ENCODE measurements around the gene ZBED4. TPM values are rescaled to one million over a fixed set of nuclear protein-coding genes. Genes with fewer than 3 reads are reported as not detected.

ZBED4 gene
- total and polyA plus RNA-seq, 12 donors = 2.1 to 8.6 (median 5.6) TPM

DNA sequence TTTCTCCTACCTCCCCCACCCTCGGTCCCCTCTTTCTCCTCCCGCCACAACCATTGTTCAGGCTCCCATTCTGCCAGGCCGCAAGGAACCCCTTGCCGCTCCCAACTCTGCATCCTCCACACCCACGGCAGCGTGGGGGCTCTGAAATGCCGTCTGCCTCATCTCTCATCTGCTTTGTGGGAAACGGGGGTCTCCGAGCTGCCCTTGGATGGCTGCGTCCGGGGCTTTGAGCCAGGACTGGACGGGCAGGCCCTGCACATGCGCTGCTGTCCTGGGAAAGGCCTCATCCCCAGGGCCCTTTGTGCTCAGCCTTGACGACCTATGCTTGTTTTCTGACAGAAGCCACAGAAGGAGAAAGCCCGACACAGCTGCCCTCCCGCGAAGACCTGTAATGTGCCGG, 73.3 kb downstream of the ZBED4 start:
- H3K4me3 ChIP-seq = no peak overlapping the region
- TF ChIP-seq CTCF (IDR thresholded peaks at IDR 0.05) (no peak), POLR2A (IDR thresholded peaks at IDR 0.05) (no peak)
- H3K36me3 ChIP-seq (replicated peaks in 1 of 2) = peaks cover 0 to 7% of the 10 kb centered on the region in 2 donors
- 82 to 98% (median 88%) methylated on average over 5 to 18 of the region's 18 CpGs for WGBS, 4 donors
- peaks cover 6% of the 10 kb centered on the region for H3K27me3 ChIP-seq
- intact Hi-C loops (cut with DNase I) = loop anchor here in 1 of 2 donors (5.0 to 10.0 kb wide), 2 partner anchors 162 to 205 kb away; no protein-coding TSS in a partner anchor
- peaks cover 0 to 8% of the 10 kb centered on the region in 2 donors for H3K4me1 ChIP-seq (replicated peaks in 1 of 2)
- H3K9me3 ChIP-seq (replicated peaks in 1 of 3) = no peaks in the 10 kb centered on the region
- peak in 1 of 7 donors; percentile 5 for DNase-seq
- no peak overlapping the region for H3K27ac ChIP-seq

- Histone ChIP-seq H3K27ac (no peak overlapping the region), H3K4me1 (replicated peaks in 1 of 2) (peaks cover 0 to 8% of the 10 kb centered on the region in 2 donors), H3K27me3 (peaks cover 6% of the 10 kb centered on the region), H3K36me3 (replicated peaks in 1 of 2) (peaks cover 0 to 7% of the 10 kb centered on the region in 2 donors), H3K9me3 (replicated peaks in 1 of 3) (no peaks in the 10 kb centered on the region), H3K4me3 (no peak overlapping the region)
- DNase-seq = no peak
- WGBS, 4 donors = 91 to 97% (median 93%) methylated on average over 17 to 26 of the region's 26 CpGs
- intact Hi-C loops (cut with DNase I) = loop anchor here (2.0 to 10.0 kb wide), 3 partner anchors 103 to 205 kb away; no protein-coding TSS in a partner anchor
- TF ChIP-seq POLR2A (IDR thresholded peaks at IDR 0.05) (no peak), CTCF (IDR thresholded peaks at IDR 0.05) (no peak)
Measured at GRCh38 chr22:49927483-49928184, 74.0 kb downstream of the ZBED4 start.

- Histone ChIP-seq H3K27me3 (peaks cover 6% of the 10 kb centered on the region), H3K9me3 (replicated peaks in 1 of 3) (no peaks in the 10 kb centered on the region), H3K36me3 (replicated peaks in 1 of 2) (peaks cover 0 to 7% of the 10 kb centered on the region in 2 donors), H3K4me3 (no peak overlapping the region), H3K4me1 (replicated peaks in 1 of 2) (peaks cover 0 to 12% of the 10 kb centered on the region in 2 donors), H3K27ac (no peak overlapping the region)
- TF ChIP-seq CTCF (IDR thresholded peaks at IDR 0.05) (no peak), POLR2A (IDR thresholded peaks at IDR 0.05) (no peak)
- 80 to 92% (median 85%) methylated on average over 7 to 8 of the region's 8 CpGs for WGBS, 4 donors
- no peak for DNase-seq
- intact Hi-C loops (cut with DNase I) = loop anchor here (2.0 to 10.0 kb wide), 3 partner anchors 103 to 204 kb away; no protein-coding TSS in a partner anchor
Measured at GRCh38 chr22:49928185-49928495, 74.5 kb downstream of the ZBED4 start.

DNA sequence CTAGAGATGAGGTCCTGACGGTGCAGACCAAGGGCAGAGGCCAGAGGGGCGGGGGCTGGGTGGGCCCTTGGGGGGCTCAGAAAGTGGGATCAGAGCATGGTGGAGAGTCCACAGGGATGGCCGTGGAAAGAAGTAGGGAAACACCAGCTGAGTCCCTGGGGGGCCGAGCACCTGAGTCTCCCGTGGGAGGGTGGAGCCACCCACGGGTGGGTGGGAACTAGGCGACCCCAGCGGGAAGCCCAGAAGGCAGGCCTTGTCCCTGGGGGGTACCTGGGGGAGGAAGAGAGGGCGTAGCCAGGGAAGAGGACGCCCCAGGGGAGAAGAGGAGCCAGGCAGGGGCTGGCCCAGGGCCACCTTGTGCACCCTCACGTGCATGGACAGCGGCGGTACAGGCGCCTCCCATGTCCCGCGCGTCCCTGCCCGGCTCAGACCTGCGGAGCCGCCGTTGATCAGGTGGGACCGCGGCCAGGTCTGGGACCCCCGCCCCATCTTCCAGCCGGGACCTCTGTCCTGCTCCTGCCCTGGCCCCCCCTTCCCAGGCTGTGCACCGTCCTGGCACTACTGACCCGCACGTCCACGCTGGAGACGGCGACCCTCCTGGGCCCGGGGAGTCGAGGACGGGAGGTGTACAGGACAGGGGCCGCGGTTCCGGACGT, 75.0 kb downstream of the ZBED4 start:
- peak in 2 of 7 donors; percentile 7 to 31 for DNase-seq
- H3K4me3 ChIP-seq = no peak overlapping the region
- peaks cover 3 to 17% of the 10 kb centered on the region in 2 donors for H3K4me1 ChIP-seq (replicated peaks in 1 of 2)
- H3K36me3 ChIP-seq (replicated peaks in 1 of 2) = peaks cover 0 to 7% of the 10 kb centered on the region in 2 donors
- no peak for TF ChIP-seq POLR2A (IDR thresholded peaks at IDR 0.05)
- no peak for TF ChIP-seq CTCF (IDR thresholded peaks at IDR 0.05)
- H3K27ac ChIP-seq = no peak overlapping the region
- intact Hi-C loops (cut with DNase I) = loop anchor here (2.0 to 10.0 kb wide), 3 partner anchors 102 to 204 kb away; no protein-coding TSS in a partner anchor
- WGBS, 4 donors = 40 to 71% (median 44%) methylated on average over 11 to 38 of the region's 38 CpGs
- no peaks in the 10 kb centered on the region for H3K9me3 ChIP-seq (replicated peaks in 1 of 3)
- H3K27me3 ChIP-seq = peaks cover 6% of the 10 kb centered on the region

Measured in adrenal gland (tissue), 12 donors.